ENCODE measurements around the gene KIAA0753.
"Not testable (repeated sequence)": the region's sequence is repeated elsewhere in the genome, so short reads cannot be mapped to it uniquely, and the experiment has no call there.

The KIAA0753 gene

DNA sequence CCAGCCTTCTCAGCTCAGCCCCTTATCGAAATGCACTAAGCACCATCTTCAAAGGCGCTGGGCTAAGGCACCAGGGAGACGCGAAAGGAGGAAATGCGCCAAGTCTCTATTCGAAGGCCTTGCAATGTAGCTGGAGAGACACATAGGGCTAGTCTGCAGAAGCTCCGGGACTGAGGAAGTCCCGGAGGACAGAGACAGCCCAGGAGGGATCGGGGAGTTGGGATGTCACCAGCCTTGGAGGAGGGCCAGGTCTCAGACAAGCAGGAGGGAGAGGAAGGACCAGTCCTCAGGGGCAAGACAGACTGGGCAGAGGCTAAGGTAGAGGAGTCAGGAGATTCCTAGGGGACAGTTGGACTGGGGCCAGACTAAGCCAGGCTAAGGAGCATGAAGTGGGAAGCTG is 19.6 kb upstream of the KIAA0753 start:
- H3K36me3 ChIP-seq (ENCODE audit: low read length), result no peaks in the 10 kb centered on the region
- peak overlapping the region; percentile 25 for H3K4me2 ChIP-seq (ENCODE audit: low read depth, low read length, poor library complexity, severe bottlenecking)
- H2AFZ ChIP-seq (ENCODE audit: low read depth, low read length, severe bottlenecking), result no peak overlapping the region
- no peaks in the 10 kb centered on the region for H3K9me3 ChIP-seq (ENCODE audit: insufficient read depth, low read length)
- no peak overlapping the region for H3K4me3 ChIP-seq (ENCODE audit: insufficient read depth, low read length, poor library complexity, severe bottlenecking)
- H3K79me2 ChIP-seq (ENCODE audit: insufficient read depth, low read length), result no peaks in the 10 kb centered on the region
- H3K9ac ChIP-seq (ENCODE audit: low read length), result no peak overlapping the region
- no peaks in the 10 kb centered on the region for H3K27me3 ChIP-seq (ENCODE audit: low read length)
- H3K9me2 ChIP-seq (replicated peaks; ENCODE audit: insufficient read depth, low read length), result no peaks in the 10 kb centered on the region
- H4K20me1 ChIP-seq (ENCODE audit: low read depth, low read length), result no peaks in the 10 kb centered on the region
- TF ChIP-seq EZH2phosphoT487 (conservative IDR thresholded peaks at IDR 0.05; ENCODE audit: low read length), result no peak
- TF ChIP-seq, protein P1, sequence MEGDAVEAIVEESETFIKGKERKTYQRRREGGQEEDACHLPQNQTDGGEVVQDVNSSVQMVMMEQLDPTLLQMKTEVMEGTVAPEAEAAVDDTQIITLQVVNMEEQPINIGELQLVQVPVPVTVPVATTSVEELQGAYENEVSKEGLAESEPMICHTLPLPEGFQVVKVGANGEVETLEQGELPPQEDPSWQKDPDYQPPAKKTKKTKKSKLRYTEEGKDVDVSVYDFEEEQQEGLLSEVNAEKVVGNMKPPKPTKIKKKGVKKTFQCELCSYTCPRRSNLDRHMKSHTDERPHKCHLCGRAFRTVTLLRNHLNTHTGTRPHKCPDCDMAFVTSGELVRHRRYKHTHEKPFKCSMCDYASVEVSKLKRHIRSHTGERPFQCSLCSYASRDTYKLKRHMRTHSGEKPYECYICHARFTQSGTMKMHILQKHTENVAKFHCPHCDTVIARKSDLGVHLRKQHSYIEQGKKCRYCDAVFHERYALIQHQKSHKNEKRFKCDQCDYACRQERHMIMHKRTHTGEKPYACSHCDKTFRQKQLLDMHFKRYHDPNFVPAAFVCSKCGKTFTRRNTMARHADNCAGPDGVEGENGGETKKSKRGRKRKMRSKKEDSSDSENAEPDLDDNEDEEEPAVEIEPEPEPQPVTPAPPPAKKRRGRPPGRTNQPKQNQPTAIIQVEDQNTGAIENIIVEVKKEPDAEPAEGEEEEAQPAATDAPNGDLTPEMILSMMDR (IDR thresholded peaks at IDR 0.05; ENCODE audit: insufficient read depth, low read length, poor library complexity, severe bottlenecking), result no peak
- no peak overlapping the region for H3K27ac ChIP-seq (ENCODE audit: low read depth, low read length)
- no peaks in the 10 kb centered on the region for H3F3A ChIP-seq (ENCODE audit: insufficient read depth)

DNA sequence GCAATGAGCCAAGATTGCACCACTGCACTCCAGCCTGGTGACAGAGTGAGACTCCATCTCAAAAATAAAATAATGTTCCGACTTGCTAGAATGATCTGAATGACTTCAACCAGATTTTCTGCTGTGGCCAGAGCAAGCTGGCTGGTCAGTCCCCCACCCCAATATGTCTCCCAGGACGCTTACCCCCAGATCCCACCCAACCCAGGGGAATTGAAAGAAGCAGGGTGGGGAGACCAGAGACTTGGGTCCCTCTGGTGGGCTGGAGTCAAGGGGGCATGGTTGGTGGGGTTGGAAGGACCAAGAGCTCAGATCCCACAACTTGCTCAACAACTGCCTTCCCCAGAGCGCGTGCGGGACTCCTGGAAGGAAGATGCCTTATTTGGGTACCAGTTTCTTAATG is 17.9 kb upstream of the KIAA0753 start:
- H3K36me3 ChIP-seq (ENCODE audit: low read length); H3K27ac ChIP-seq (ENCODE audit: low read depth, low read length); H3K27me3 ChIP-seq (ENCODE audit: low read length); H3K4me3 ChIP-seq (ENCODE audit: insufficient read depth, low read length, poor library complexity, severe bottlenecking); H3K9me3 ChIP-seq (ENCODE audit: insufficient read depth, low read length); H3F3A ChIP-seq (ENCODE audit: insufficient read depth); H3K9ac ChIP-seq (ENCODE audit: low read length); H4K20me1 ChIP-seq (ENCODE audit: low read depth, low read length); H2AFZ ChIP-seq (ENCODE audit: low read depth, low read length, severe bottlenecking); H3K4me2 ChIP-seq (ENCODE audit: low read depth, low read length, poor library complexity, severe bottlenecking); H3K9me2 ChIP-seq (replicated peaks; ENCODE audit: insufficient read depth, low read length); H3K79me2 ChIP-seq (ENCODE audit: insufficient read depth, low read length): not testable (repeated sequence)

DNA sequence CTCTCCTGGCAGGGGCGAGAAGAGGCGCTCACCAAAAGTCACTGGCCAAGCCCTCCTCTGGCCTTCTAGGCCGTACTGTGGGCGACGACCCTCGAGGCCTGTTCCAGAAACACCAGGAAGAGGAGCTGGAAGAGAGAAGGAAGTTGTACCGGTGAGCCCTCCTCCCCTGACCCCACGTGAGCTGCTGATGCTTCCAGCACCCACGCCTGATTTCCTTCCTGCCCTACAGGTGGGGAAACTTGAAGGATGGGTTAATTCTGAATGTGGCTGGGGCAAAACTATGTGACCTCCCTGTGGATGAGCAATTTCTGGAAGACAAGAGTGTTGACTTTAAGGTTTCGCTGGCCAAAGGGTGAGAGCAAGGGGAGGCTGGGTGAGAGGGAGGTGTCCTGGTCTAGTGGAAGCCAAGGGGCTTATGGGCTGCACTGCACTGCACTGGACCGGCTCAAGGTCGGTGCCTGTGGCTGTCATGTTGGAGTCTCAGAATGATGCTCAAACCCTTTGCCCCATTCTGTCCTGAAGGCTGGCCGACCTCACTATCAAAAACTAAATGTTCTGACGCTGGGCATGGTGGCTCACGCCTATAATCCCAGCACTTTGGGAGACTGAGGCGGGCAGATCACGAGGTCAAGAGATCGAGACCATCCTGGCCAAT is 17.2 kb upstream of the KIAA0753 start:
- Histone ChIP-seq H2AFZ (ENCODE audit: low read depth, low read length, severe bottlenecking) (peak overlapping the region; percentile 73), H3K9ac (ENCODE audit: low read length) (peak overlapping the region; percentile 60), H3K36me3 (ENCODE audit: low read length) (no peaks in the 10 kb centered on the region), H3K27ac (ENCODE audit: low read depth, low read length) (no peak overlapping the region), H3K9me2 (replicated peaks; ENCODE audit: insufficient read depth, low read length) (no peaks in the 10 kb centered on the region), H3K9me3 (ENCODE audit: insufficient read depth, low read length) (no peaks in the 10 kb centered on the region), H3K4me3 (ENCODE audit: insufficient read depth, low read length, poor library complexity, severe bottlenecking) (peak overlapping the region; percentile 52), H3K4me2 (ENCODE audit: low read depth, low read length, poor library complexity, severe bottlenecking) (peak overlapping the region; percentile 62), H3F3A (ENCODE audit: insufficient read depth) (peaks cover 6% of the 10 kb centered on the region; the same call in 1 of the 2 replicates), H4K20me1 (ENCODE audit: low read depth, low read length) (no peaks in the 10 kb centered on the region), H3K79me2 (ENCODE audit: insufficient read depth, low read length) (no peaks in the 10 kb centered on the region), H3K27me3 (ENCODE audit: low read length) (no peaks in the 10 kb centered on the region)
- TF ChIP-seq, protein P1 (IDR thresholded peaks at IDR 0.05; ENCODE audit: insufficient read depth, low read length, poor library complexity, severe bottlenecking), result no peak
- no peak for TF ChIP-seq EZH2phosphoT487 (conservative IDR thresholded peaks at IDR 0.05; ENCODE audit: low read length)

DNA sequence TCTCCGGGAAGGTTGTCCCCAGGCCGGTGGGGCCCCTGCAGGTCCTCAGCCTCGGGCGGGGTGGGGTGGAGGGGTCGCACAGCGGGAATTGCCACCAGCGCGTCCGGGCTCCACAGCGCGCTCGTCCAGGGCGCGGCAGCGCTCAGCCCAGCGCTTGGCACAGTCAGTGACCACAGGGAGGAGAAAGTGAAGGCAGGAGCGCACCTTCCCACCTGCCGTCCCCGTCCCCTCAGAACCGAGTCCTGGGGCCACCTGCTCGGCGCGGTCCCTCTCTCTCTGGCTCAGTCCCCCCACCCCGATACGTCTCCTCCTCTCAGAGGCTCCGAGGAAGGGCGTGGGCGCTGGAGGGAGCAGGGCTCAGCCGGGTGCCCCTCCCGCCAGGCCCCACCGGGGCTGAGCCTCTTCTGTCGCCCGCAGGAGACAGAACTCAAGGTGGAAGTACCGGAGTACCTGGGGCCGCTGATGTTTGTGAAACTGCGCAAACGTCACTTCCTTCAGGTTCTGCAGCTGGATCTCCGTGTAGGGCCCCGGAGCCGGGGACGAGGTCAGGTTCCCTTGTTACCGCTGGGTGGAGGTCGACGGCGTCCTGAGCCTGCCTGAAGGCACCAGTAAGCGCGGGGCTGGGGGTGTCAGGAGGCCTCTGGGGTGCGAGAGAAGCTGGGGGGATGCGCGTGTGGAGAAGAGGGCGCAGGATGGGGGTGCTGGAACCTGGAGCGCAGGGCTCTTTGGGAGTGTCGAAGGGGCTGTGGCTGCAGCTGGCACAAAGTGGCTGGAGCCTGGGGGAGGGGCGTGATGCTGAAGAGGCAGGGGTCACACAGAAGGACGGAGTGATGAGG is 16.5 kb upstream of the KIAA0753 start:
- not testable (repeated sequence) for H3K9me2 ChIP-seq (replicated peaks; ENCODE audit: insufficient read depth, low read length); H3K36me3 ChIP-seq (ENCODE audit: low read length); H3K9me3 ChIP-seq (ENCODE audit: insufficient read depth, low read length); H3K27me3 ChIP-seq (ENCODE audit: low read length); H3K27ac ChIP-seq (ENCODE audit: low read depth, low read length); H4K20me1 ChIP-seq (ENCODE audit: low read depth, low read length); H3K79me2 ChIP-seq (ENCODE audit: insufficient read depth, low read length); H3F3A ChIP-seq (ENCODE audit: insufficient read depth)
- H3K4me2 ChIP-seq (ENCODE audit: low read depth, low read length, poor library complexity, severe bottlenecking), result peak overlapping the region; percentile 62
- H2AFZ ChIP-seq (ENCODE audit: low read depth, low read length, severe bottlenecking), result peak overlapping the region; percentile 73
- H3K4me3 ChIP-seq (ENCODE audit: insufficient read depth, low read length, poor library complexity, severe bottlenecking), result peak overlapping the region; percentile 52
- H3K9ac ChIP-seq (ENCODE audit: low read length), result peak overlapping the region; percentile 60

DNA sequence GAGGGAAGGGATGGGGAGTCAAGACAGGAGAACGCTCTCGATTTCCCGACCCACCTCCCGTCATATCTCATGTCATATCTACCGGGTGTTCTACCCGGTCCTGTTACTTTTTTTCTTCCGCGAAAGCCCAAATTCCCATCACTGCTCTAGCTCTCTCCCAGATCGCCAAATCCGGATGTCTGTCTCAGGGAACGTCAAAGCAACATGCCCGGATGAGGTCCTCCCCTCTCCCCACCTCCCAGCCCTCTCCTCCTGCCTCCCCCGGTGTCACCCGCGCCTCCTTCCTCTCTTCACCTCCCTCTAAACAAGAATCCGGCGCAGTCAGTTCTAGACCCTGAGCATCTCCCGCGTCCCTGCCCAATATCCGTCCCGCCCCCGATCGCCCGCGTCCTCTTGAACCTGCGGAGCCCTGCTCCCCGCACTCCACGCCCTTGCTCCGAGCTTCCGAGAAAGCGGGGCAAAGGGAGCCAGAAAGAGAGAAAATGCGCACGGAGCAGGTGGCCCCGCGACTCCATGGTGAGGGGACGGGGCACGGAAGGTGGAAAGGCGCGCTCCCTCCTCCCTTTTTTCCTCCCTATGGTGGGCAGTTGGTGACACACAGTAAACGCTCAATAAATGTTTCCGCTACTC is 15.3 kb upstream of the KIAA0753 start:
- not testable (repeated sequence) for H3K4me2 ChIP-seq (ENCODE audit: low read depth, low read length, poor library complexity, severe bottlenecking); H3K27ac ChIP-seq (ENCODE audit: low read depth, low read length); H3K79me2 ChIP-seq (ENCODE audit: insufficient read depth, low read length); H2AFZ ChIP-seq (ENCODE audit: low read depth, low read length, severe bottlenecking); H3K9me3 ChIP-seq (ENCODE audit: insufficient read depth, low read length); H3K27me3 ChIP-seq (ENCODE audit: low read length); H4K20me1 ChIP-seq (ENCODE audit: low read depth, low read length); H3K36me3 ChIP-seq (ENCODE audit: low read length); H3K9ac ChIP-seq (ENCODE audit: low read length); H3K9me2 ChIP-seq (replicated peaks; ENCODE audit: insufficient read depth, low read length); H3K4me3 ChIP-seq (ENCODE audit: insufficient read depth, low read length, poor library complexity, severe bottlenecking)
- H3F3A ChIP-seq (ENCODE audit: insufficient read depth), result peaks cover 14% of the 10 kb centered on the region
